Activated naive CD8-positive, alpha-beta T cell treated with anti-CD3 and anti-CD28 coated beads, Interleukin-2, amount 50 U/mL, for 24 hours (primary cell): ENCODE measurements around the gene CPXM2.

Experiments
- ATAC-seq: fragments of 150-1000 bp; cut with Tn5 transposase; one replicate; pipeline ENCODE4 v1.10.0; 2021
- DNase-seq: peaks from one replicate; pipeline ENCODE4 v3.0.0; 2021
- H3K27ac Mint-ChIP-seq: one replicate; pipeline ENCODE4 v1.8.0; 2021; ENCODE audit warnings: mild to moderate bottlenecking, mixed read lengths
- H3K27me3 Mint-ChIP-seq: one replicate; pipeline ENCODE4 v1.8.0; 2021; ENCODE audit warnings: mixed read lengths
- H3K36me3 Mint-ChIP-seq: one replicate; pipeline ENCODE4 v1.8.0; 2021; ENCODE audit warnings: low read depth, mixed read lengths
- H3K4me1 Mint-ChIP-seq: one replicate; pipeline ENCODE4 v1.8.0; 2021; ENCODE audit warnings: mixed read lengths
- H3K4me3 Mint-ChIP-seq: one replicate; pipeline ENCODE4 v1.8.0; 2021; ENCODE audit warnings: mild to moderate bottlenecking, moderate library complexity, mixed read lengths
- H3K9me3 Mint-ChIP-seq: one replicate; pipeline ENCODE4 v1.8.0; 2021; ENCODE audit warnings: mixed read lengths

Gene CPXM2

DNA sequence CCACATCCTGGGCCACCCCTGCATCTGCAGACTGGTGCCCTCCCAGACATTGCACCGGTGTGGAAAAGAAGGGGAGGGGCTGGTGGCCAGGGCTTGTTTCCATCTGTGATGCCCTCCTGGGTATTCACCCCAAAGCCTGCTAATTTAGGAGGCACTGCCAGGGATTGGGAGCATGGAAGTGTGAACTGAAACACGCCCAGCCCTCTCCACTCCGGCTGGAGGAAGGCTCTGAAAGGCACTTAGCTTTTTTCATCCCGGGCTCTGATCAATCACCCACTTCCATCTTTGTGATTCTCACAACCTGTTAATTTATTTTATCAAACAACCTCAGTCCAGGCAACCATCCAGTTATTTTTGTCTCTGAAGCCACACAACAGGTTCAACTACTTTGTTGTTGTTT, 20.9 kb upstream of the CPXM2 start:
- DNase-seq (no peak), ATAC-seq (no peak)
- Mint-ChIP-seq H3K9me3 (no peaks in the 10 kb centered on the region), H3K4me1 (no peaks in the 10 kb centered on the region), H3K36me3 (no peaks in the 10 kb centered on the region), H3K4me3 (no peak overlapping the region), H3K27ac (no peak overlapping the region), H3K27me3 (peaks cover 14% of the 10 kb centered on the region)

DNA sequence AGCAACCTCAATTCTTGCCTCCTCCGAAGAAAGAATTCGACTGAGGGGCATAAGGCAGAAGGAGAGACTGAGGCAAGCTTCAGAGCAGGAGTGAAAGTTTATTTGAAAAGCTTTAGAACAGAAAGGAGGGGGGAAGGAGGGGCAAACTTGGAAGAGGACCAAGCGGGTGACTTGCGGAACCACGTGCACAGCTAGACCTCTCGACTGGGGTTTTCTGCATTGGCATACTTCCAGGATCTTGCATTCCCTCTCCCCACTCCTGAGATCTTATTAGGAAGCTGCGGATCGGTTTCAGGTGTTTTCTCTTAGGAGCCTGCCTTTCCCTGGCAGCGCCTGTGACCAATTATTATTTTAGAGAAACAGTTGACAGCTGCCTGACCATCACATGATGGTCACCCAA, 20.3 kb upstream of the CPXM2 start:
- Mint-ChIP-seq H3K36me3 (no peaks in the 10 kb centered on the region), H3K4me3 (no peak overlapping the region)
- ATAC-seq = no peak

GRCh38 chr10:123909866-123910265, 18.3 kb upstream of the CPXM2 start:
- H3K4me1 Mint-ChIP-seq = peaks cover 2% of the 10 kb centered on the region
- ATAC-seq (no peak), DNase-seq (no peak)
- peaks cover 16% of the 10 kb centered on the region for H3K27me3 Mint-ChIP-seq
- no peak overlapping the region for H3K4me3 Mint-ChIP-seq
- no peak overlapping the region for H3K27ac Mint-ChIP-seq
- no peaks in the 10 kb centered on the region for H3K9me3 Mint-ChIP-seq
- H3K36me3 Mint-ChIP-seq = no peaks in the 10 kb centered on the region

More for the DNA sequence above, 20.3 kb upstream of the CPXM2 start:
- H3K27ac Mint-ChIP-seq = no peak overlapping the region
- DNase-seq = no peak
- H3K27me3 Mint-ChIP-seq = peaks cover 14% of the 10 kb centered on the region
- peaks cover 2% of the 10 kb centered on the region for H3K4me1 Mint-ChIP-seq
- no peaks in the 10 kb centered on the region for H3K9me3 Mint-ChIP-seq

- Mint-ChIP-seq H3K27me3 (peaks cover 11% of the 10 kb centered on the region), H3K9me3 (no peaks in the 10 kb centered on the region), H3K4me1 (peaks cover 2% of the 10 kb centered on the region), H3K4me3 (no peak overlapping the region), H3K36me3 (no peaks in the 10 kb centered on the region), H3K27ac (no peak overlapping the region)
- no peak for ATAC-seq
- no peak for DNase-seq
Observed at GRCh38 chr10:123909426-123909825, 17.8 kb upstream of the CPXM2 start.

- ATAC-seq (no peak), DNase-seq (no peak)
- H3K27ac Mint-ChIP-seq = no peak overlapping the region
- peaks cover 8% of the 10 kb centered on the region for H3K27me3 Mint-ChIP-seq
- H3K9me3 Mint-ChIP-seq = no peaks in the 10 kb centered on the region
- H3K4me3 Mint-ChIP-seq = no peak overlapping the region
- H3K4me1 Mint-ChIP-seq = peaks cover 2% of the 10 kb centered on the region
- H3K36me3 Mint-ChIP-seq = no peaks in the 10 kb centered on the region
Observed at GRCh38 chr10:123908379-123908778, 16.8 kb upstream of the CPXM2 start.

DNA sequence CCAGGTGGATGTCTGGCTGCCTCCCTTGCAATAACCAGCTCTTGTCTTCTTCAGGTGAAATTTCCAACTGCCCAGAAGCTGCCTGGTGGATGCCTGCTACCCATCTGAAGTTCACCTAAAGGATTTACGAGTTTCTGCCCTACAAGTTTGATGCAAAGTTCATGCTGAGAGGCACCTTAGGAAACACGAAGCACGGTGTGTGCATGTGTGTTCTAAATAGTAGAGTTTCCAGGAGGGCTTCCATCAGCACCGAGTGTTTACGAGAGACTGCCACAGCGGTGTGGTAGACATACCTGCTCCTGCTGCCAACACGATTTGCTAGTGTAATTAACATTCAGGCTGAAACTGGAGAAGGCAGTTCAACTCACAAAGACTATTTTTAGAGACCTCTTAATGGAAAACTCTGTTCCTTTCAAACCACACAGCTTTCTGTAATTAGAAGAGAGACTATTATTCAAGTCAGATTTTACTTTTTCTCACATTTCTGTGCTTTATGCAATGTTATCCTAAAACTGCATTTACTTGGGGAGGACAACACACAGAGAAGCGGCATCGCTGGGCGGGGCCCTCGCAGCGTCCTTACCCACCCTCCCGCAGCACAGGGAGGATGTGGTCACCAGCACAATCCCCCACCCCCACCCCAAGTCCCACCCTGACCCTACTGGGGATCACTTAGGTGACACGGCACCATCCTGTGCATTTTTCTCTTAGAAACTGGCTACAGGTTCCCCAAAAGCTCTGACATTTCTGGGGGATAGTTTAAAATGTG, 15.5 kb upstream of the CPXM2 start:
- Mint-ChIP-seq H3K36me3 (no peaks in the 10 kb centered on the region), H3K4me1 (peaks cover 2% of the 10 kb centered on the region), H3K4me3 (no peak overlapping the region), H3K27ac (no peak overlapping the region), H3K27me3 (peaks cover 6% of the 10 kb centered on the region), H3K9me3 (no peaks in the 10 kb centered on the region)
- no peak for ATAC-seq
- no peak for DNase-seq

GRCh38 chr10:123906296-123906695, 14.7 kb upstream of the CPXM2 start:
- H3K27me3 Mint-ChIP-seq = peaks cover 5% of the 10 kb centered on the region
- H3K4me1 Mint-ChIP-seq = peaks cover 2% of the 10 kb centered on the region
- no peak for ATAC-seq
- DNase-seq = no peak
- H3K27ac Mint-ChIP-seq = no peak overlapping the region
- H3K4me3 Mint-ChIP-seq = no peak overlapping the region
- H3K36me3 Mint-ChIP-seq = no peaks in the 10 kb centered on the region
- H3K9me3 Mint-ChIP-seq = no peaks in the 10 kb centered on the region

DNA sequence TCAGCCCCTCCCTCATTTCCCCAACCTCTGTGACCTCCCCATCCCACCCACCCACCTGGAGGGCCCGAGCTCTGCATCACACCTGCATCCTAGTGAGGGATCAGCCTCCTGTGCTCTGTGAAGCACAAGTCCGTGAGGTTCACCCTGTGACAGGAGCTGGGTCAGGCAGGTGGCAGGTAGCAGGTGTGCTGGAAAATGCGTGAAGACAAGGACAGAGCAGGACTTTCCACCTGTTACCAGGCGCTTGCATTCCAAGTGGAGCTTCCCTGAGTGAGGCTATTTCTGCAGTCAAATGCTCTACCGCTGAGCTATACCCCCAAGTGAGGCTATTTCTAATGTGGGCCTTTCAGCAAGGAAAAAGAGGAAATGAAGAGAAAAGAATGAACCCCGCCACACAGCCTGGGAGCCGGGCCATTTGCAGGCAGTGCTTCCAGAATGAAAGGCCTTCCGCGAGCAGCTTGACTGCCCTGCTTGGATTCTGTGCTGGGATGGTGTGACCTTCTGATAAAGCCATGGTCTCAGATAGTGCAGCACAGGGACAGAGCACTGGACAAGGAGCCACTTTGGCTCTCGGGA, 13.3 kb upstream of the CPXM2 start:
- Mint-ChIP-seq H3K9me3 (peaks cover 8% of the 10 kb centered on the region), H3K27ac (no peak overlapping the region), H3K36me3 (no peaks in the 10 kb centered on the region), H3K4me1 (peaks cover 2% of the 10 kb centered on the region), H3K27me3 (peaks cover 5% of the 10 kb centered on the region), H3K4me3 (no peak overlapping the region)
- DNase-seq (no peak), ATAC-seq (no peak)

- H3K9me3 Mint-ChIP-seq = peaks cover 12% of the 10 kb centered on the region
- no peak for ATAC-seq
- H3K4me3 Mint-ChIP-seq = no peak overlapping the region
- H3K27ac Mint-ChIP-seq = no peak overlapping the region
- H3K27me3 Mint-ChIP-seq = peaks cover 5% of the 10 kb centered on the region
- DNase-seq = no peak
- H3K36me3 Mint-ChIP-seq = no peaks in the 10 kb centered on the region
- peaks cover 2% of the 10 kb centered on the region for H3K4me1 Mint-ChIP-seq
Observed at GRCh38 chr10:123903621-123904020, 12.0 kb upstream of the CPXM2 start.

GRCh38 chr10:123901621-123902020, 10.0 kb upstream of the CPXM2 start:
- no peak overlapping the region for H3K27ac Mint-ChIP-seq
- DNase-seq (no peak), ATAC-seq (no peak)
- H3K27me3 Mint-ChIP-seq = peaks cover 7% of the 10 kb centered on the region
- no peaks in the 10 kb centered on the region for H3K36me3 Mint-ChIP-seq
- peaks cover 12% of the 10 kb centered on the region for H3K9me3 Mint-ChIP-seq
- no peak overlapping the region for H3K4me3 Mint-ChIP-seq
- no peaks in the 10 kb centered on the region for H3K4me1 Mint-ChIP-seq

- Mint-ChIP-seq H3K27me3 (peaks cover 3% of the 10 kb centered on the region), H3K36me3 (no peaks in the 10 kb centered on the region), H3K27ac (no peak overlapping the region), H3K4me1 (no peaks in the 10 kb centered on the region), H3K9me3 (peaks cover 12% of the 10 kb centered on the region), H3K4me3 (no peak overlapping the region)
- ATAC-seq = no peak
- no peak for DNase-seq
Observed at GRCh38 chr10:123897146-123897545, 5.5 kb upstream of the CPXM2 start.

DNA sequence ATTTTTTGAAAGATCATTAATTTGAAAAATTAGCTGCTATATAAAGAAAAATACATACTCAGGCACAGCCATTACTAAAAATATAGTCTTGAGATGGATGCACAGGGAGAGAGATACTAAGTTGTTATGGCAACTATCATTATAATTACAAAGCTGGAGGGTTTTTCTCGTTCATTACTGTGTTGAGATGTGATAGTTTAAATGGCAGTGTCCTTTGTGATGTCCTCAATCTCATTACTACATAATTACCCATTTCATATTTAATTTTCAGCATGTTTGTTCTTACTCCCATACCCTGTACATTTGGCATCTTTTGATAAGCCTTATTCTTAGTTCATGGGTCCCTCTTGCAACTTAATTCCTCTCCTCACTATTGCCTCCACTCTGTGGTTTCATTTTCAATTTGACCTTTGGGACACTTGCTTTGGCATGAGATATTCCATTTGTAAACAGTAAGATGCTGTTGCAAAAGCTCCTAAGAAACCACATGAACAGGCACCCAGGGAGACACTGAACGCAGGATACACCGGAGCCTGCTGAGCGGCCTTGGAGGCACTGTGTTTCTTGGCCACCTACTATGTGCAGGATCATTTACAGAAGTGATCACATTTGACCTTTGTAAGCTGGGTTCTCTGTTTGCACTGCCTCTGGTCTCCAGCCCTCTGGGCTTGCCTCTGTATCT, 4.8 kb upstream of the CPXM2 start:
- Mint-ChIP-seq H3K4me3 (no peak overlapping the region), H3K36me3 (no peaks in the 10 kb centered on the region), H3K27me3 (peaks cover 7% of the 10 kb centered on the region), H3K27ac (no peak overlapping the region), H3K4me1 (no peaks in the 10 kb centered on the region), H3K9me3 (peaks cover 12% of the 10 kb centered on the region)
- ATAC-seq (no peak), DNase-seq (no peak)

GRCh38 chr10:123893651-123894050, 2.0 kb upstream of the CPXM2 start:
- H3K27ac Mint-ChIP-seq = no peak overlapping the region
- H3K9me3 Mint-ChIP-seq = no peaks in the 10 kb centered on the region
- H3K4me1 Mint-ChIP-seq = no peaks in the 10 kb centered on the region
- peaks cover 18% of the 10 kb centered on the region for H3K27me3 Mint-ChIP-seq
- H3K4me3 Mint-ChIP-seq = no peak overlapping the region
- DNase-seq = no peak
- H3K36me3 Mint-ChIP-seq = no peaks in the 10 kb centered on the region
- ATAC-seq = no peak

GRCh38 chr10:123890756-123891143, 857 bp downstream of the CPXM2 start:
- Mint-ChIP-seq H3K27ac (no peak overlapping the region), H3K36me3 (no peaks in the 10 kb centered on the region)

GRCh38 chr10:123890226-123890625, 1.4 kb downstream of the CPXM2 start:
- no peaks in the 10 kb centered on the region for H3K9me3 Mint-ChIP-seq
- no peaks in the 10 kb centered on the region for H3K36me3 Mint-ChIP-seq
- H3K4me1 Mint-ChIP-seq = no peaks in the 10 kb centered on the region
- no peak overlapping the region for H3K4me3 Mint-ChIP-seq
- peaks cover 15% of the 10 kb centered on the region for H3K27me3 Mint-ChIP-seq
- no peak overlapping the region for H3K27ac Mint-ChIP-seq
- DNase-seq (no peak), ATAC-seq (no peak)

More at GRCh38 chr10:123890756-123891143, 857 bp downstream of the CPXM2 start:
- ATAC-seq (no peak), DNase-seq (no peak)
- Mint-ChIP-seq H3K4me1 (no peaks in the 10 kb centered on the region), H3K9me3 (no peaks in the 10 kb centered on the region), H3K4me3 (no peak overlapping the region), H3K27me3 (peaks cover 15% of the 10 kb centered on the region)
